Stomach (tissue), 9 donors: Measurements from ENCODE around the gene PRR15L. TPM values are rescaled to one million over a fixed set of nuclear protein-coding genes. Genes with fewer than 3 reads are reported as not detected.
"Not testable (repeated sequence)": the region's sequence is repeated elsewhere in the genome, so short reads cannot be mapped to it uniquely, and the experiment has no call there.

Experiments used
- DNase-seq, 2 donors: peaks; one replicate each; pipeline versions ENCODE4 v3.0.0 to v3.0.0-alpha.2; 2013 to 2019
- H3K27ac ChIP-seq, 5 donors: fragments of 200-600 bp in 4 of 5; sonication (generic) in 4 of 5; one replicate each; pipeline ENCODE4 v1.5.1; 2013 to 2019; ENCODE audit warnings: mild to moderate bottlenecking in 1 of 5, moderate library complexity in 1 of 5
- H3K27me3 ChIP-seq, 3 donors: fragments of 200-600 bp; sonication (generic); one replicate each; pipeline ENCODE4 v1.5.1; 2017 to 2019; ENCODE audit warnings: mixed run types in 1 of 3
- H3K36me3 ChIP-seq, 4 donors: fragments of 200-600 bp; sonication (generic); 1 replicate in 3 of 4; 2 replicates in 1 of 4; pipeline ENCODE4 v1.5.1; 2016 to 2019
- H3K4me1 ChIP-seq, 4 donors: fragments of 200-600 bp; sonication (generic); one replicate each; pipeline ENCODE4 v1.5.1; 2016 to 2019
- H3K4me3 ChIP-seq, 4 donors: fragments of 200-600 bp; sonication (generic) in 3 of 4; one replicate each; pipeline ENCODE4 v1.5.1; 2016 to 2019; ENCODE audit warnings: mild to moderate bottlenecking in 1 of 4
- H3K9me3 ChIP-seq, 4 donors: fragments of 200-600 bp; sonication (generic); one replicate each; pipeline ENCODE4 v1.5.1; 2016 to 2019
- EP300 ChIP-seq: sonication (generic); formaldehyde crosslinking; IDR thresholded peaks from one replicate; pipeline ENCODE4 v1.6.1; 2017; ENCODE audit warnings: antibody characterized with exemption
- POLR2A ChIP-seq, 4 donors: fragments of 450-650 bp; IDR thresholded peaks; one replicate each; pipeline ENCODE4 v1.6.1; 2016; ENCODE audit warnings: antibody characterized with exemption in 4 of 4, control low read depth in 2 of 4, mild to moderate bottlenecking in 1 of 4, moderate library complexity in 1 of 4
- POLR2AphosphoS5 ChIP-seq, 3 donors: sonication (generic); formaldehyde crosslinking; IDR thresholded peaks; one replicate each; pipeline ENCODE4 v1.6.1; 2016; ENCODE audit warnings: antibody characterized with exemption in 3 of 3
- WGBS, 5 donors: extraction: QIAGEN DNeasy Blood & Tissue Kit in 3 of 5; methylation state at CpG; one replicate each; pipeline versions ENCODE4 v1.1.5 to v1.1.7; 2013 to 2018; 5-methylcytosine and 5-hydroxymethylcytosine counted together
- intact Hi-C: fragments of 100-400 bp; cut with DNase I; formaldehyde crosslinking; loops from one replicate; pipeline ENCODE4 v1.15.1; 2023; ENCODE audit warnings: low total_unique reads
- polyA plus RNA-seq, 3 donors: library from polyadenylated mRNA; stranded (reverse); fragments of 200-250 nt; gene quantifications; one replicate each; pipeline ENCODE4 v1.2.3, GENCODE V29; 2013
- total RNA-seq, 5 donors: library from RNA; depleted of rRNA; stranded (reverse); fragments of >200 nt; gene quantifications; one replicate each; pipeline versions ENCODE4 v1.1.0 to v1.2.3, GENCODE V29; 2014 to 2016
- TF ChIP-seq, protein P1 (sequence below), 7 experiments: fragments of 450-650 bp in 4 of 7; fragments of 200-600 bp in 3 of 7; sonication (generic) in 3 of 7; IDR thresholded peaks; one replicate each; pipeline ENCODE4 v1.5.1; 2016 to 2019; ENCODE audit warnings: antibody characterized with exemption in 7 of 7, control low read depth in 2 of 7, mild to moderate bottlenecking in 1 of 7
- donor health status: healthy with polysubstance abuse.
- donor health status: Bipolar disorder and iron deficiency.
- donor health status: healthy.

The PRR15L gene
- total and polyA plus RNA-seq, 8 donors: 23.9 to 102 (median 74.7) TPM

DNA sequence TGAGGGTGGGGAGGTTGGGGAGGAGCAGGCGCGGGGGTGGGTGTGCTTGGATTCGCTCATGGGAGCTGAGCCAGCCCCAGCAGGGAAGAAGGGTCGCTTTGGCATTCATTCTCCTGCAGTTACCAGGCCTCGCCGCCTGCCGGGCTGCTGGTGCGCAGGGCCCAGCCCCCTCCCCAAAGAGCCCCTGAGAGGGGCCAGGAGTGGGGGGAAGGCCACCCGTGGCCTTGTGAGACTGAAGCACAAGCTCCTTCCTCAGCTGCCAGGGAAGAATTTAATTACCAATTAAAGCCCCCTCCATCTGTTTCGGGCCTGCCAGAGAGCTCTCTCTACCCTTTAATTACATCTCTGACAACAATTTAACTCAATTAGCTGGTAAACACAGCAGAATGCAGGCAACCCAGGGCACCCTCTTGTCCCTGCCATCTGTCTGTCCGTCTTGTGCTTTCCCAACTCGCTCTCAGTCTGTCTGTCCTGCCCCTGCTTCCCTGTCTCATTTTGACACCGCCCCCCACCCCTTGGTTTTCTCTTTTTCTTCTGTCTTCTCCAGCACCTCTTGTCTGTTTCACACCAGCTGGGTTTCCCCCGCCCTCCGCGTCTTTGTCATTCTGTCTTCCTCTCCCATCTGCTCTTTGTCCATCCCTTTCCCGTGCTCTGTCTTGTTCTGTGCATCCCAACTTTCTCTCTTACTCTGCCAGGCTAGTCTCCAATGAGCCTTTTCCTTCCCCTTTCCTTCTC is 45.9 kb upstream of the PRR15L start:
- Histone ChIP-seq H3K4me3 (no peak overlapping the region), H3K9me3 (no peaks in the 10 kb centered on the region), H3K27ac (peak overlapping the region in 1 of 5 donors; percentile 75), H3K27me3 (no peaks in the 10 kb centered on the region), H3K4me1 (peaks cover 0 to 23% (median 11%) of the 10 kb centered on the region in 4 donors), H3K36me3 (no peaks in the 10 kb centered on the region)
- no peak for TF ChIP-seq POLR2A (IDR thresholded peaks at IDR 0.05)
- TF ChIP-seq, protein P1, sequence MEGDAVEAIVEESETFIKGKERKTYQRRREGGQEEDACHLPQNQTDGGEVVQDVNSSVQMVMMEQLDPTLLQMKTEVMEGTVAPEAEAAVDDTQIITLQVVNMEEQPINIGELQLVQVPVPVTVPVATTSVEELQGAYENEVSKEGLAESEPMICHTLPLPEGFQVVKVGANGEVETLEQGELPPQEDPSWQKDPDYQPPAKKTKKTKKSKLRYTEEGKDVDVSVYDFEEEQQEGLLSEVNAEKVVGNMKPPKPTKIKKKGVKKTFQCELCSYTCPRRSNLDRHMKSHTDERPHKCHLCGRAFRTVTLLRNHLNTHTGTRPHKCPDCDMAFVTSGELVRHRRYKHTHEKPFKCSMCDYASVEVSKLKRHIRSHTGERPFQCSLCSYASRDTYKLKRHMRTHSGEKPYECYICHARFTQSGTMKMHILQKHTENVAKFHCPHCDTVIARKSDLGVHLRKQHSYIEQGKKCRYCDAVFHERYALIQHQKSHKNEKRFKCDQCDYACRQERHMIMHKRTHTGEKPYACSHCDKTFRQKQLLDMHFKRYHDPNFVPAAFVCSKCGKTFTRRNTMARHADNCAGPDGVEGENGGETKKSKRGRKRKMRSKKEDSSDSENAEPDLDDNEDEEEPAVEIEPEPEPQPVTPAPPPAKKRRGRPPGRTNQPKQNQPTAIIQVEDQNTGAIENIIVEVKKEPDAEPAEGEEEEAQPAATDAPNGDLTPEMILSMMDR (IDR thresholded peaks at IDR 0.05): no peak
- TF ChIP-seq POLR2AphosphoS5 (IDR thresholded peaks at IDR 0.05): no peak
- TF ChIP-seq EP300: no peak
- peak in 1 of 2 donors; percentile 79 for DNase-seq
- WGBS, 5 donors: 76 to 90% (median 84%) methylated on average over 17 of the region's 17 CpGs
- intact Hi-C loops: no loop called here

DNA sequence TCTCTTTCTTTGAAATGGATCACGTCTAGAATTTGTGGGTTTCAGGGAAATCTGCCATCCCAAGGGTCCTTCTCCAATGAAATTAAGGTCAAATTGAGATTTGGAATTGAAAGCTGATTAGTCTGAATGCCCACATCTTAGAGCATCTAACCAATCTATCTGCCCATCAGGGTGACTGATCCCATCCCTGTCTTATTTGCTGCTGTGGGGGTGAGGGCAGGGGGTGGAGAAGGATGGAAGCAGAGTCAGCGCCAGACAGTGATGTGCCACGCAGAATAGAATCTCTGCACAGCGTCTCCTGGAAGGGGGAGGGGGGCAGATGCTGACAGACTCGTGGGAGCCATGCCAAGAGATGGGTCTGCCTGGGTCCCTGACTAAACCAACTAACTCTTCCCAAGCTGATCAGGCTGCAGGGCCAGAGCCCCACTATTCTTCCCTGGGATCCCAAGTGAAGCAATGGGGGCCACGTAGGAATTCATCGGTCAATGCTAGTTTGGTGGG is 45.3 kb upstream of the PRR15L start:
- 64 to 73% (median 70%) methylated on average over 7 of the region's 7 CpGs for WGBS, 5 donors
- Histone ChIP-seq H3K27me3 (no peaks in the 10 kb centered on the region), H3K27ac (peak overlapping the region in 3 of 5 donors; percentile 26 to 75 (median 64))

DNA sequence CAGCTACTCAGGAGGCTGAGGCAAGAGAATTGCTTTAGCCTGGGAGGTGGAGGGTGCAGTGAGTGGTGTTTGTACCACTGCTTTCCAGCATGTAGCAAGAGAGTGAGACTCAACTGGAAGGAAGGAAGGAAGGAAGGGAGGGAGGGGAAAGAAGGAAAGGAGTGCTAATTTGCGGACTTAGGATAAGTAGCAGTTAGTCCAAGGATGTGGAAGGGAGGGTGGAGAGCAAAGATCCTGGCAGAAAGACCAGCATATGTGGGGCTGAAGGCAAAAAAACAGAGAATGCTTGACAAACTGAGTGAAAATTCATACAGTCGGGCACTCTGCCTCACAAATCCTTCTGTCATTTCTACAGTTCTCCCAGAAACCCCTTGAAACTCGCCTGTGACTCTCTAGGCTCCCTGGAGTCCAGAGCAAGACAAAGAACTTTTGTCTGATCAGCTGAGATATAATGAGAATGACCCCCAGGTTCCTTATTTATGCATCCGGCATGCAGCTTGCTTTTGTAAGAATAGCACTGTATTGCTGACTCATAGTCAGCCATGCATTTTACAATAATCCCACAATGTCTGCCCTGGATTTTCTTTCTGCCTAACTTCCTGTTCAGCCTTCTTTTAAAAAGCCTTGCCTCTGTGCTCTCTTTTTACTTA is 44.7 kb upstream of the PRR15L start:
- peak overlapping the region in 4 of 5 donors; percentile 26 to 75 (median 60) for H3K27ac ChIP-seq
- no peaks in the 10 kb centered on the region for H3K36me3 ChIP-seq
- no peaks in the 10 kb centered on the region for H3K9me3 ChIP-seq
- H3K27me3 ChIP-seq: no peaks in the 10 kb centered on the region
- WGBS, 5 donors: 33 to 47% (median 38%) methylated on average over 4 of the region's 4 CpGs
- peak in 1 of 2 donors; percentile 81 for DNase-seq
- no peak overlapping the region for H3K4me3 ChIP-seq
- peaks cover 0 to 23% (median 11%) of the 10 kb centered on the region in 4 donors for H3K4me1 ChIP-seq
- intact Hi-C loops: no loop called here
- TF ChIP-seq, protein P1 (IDR thresholded peaks at IDR 0.05): no peak
- peak in 1 of 3 donors; percentile 54 for TF ChIP-seq POLR2AphosphoS5 (IDR thresholded peaks at IDR 0.05)
- no peak for TF ChIP-seq EP300

More for the DNA sequence above, 45.3 kb upstream of the PRR15L start:
- Histone ChIP-seq H3K9me3 (no peaks in the 10 kb centered on the region), H3K4me3 (no peak overlapping the region), H3K4me1 (peaks cover 0 to 23% (median 11%) of the 10 kb centered on the region in 4 donors), H3K36me3 (no peaks in the 10 kb centered on the region)
- peak in 1 of 2 donors; percentile 67 for DNase-seq
- intact Hi-C loops: no loop called here
- TF ChIP-seq EP300 (no peak), POLR2A (IDR thresholded peaks at IDR 0.05) (no peak)

DNA sequence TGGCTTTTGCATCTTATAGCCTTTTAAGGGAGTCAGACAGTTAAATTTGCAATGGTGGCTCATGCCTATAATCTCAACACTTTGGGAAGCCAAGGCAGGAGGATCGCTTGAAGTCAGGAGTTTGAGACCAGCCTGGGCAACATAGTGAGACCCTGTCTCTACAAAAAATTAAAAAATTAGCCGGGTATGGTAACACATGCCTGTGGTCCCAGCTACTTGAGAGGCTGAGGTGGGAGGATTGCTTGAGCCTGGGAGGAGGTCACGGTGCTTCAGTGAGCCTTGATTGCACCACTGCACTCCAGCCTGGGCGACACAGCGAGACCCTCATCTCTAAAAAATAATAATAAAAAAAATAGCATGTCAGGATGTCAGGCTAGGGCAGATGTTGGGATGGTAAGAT is 44.0 kb upstream of the PRR15L start:
- H3K4me3 ChIP-seq, H3K36me3 ChIP-seq, DNase-seq, H3K27me3 ChIP-seq, H3K9me3 ChIP-seq, intact Hi-C loops: not testable (repeated sequence)
- 95 to 99% (median 96%) methylated on average over 5 of the region's 5 CpGs for WGBS, 5 donors
- Histone ChIP-seq H3K4me1 (peaks cover 0 to 23% (median 11%) of the 10 kb centered on the region in 4 donors), H3K27ac (peak overlapping the region in 4 of 5 donors; percentile 26 to 75 (median 60))

DNA sequence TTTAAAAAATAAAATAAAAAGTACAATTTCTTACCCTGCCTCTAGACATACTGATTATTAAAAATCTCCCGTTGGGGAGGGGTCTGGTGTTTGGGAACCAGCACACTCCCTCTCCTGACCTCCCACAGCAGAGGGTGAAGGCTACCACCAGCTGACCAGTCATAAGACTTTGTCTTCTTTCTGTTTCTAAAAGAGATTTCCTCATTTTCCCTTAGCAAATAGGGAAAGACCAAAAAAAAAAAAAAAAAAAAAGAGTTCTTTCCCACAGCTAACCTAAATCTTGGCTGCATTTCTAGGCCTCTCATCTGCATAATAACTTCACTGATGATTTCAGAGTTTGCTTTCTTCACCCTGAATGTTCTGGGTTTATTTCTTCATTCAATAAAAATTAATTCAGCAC is 43.5 kb upstream of the PRR15L start:
- Histone ChIP-seq H3K9me3 (no peaks in the 10 kb centered on the region), H3K4me1 (peaks cover 0 to 23% (median 11%) of the 10 kb centered on the region in 4 donors), H3K4me3 (no peak overlapping the region), H3K27ac (peak overlapping the region in 2 of 5 donors; percentile 26 to 75), H3K27me3 (peaks cover 0 to 5% (median 0%) of the 10 kb centered on the region in 3 donors), H3K36me3 (no peaks in the 10 kb centered on the region)
- 79 to 94% (median 90%) methylated on average over 1 of the region's 1 CpG for WGBS, 5 donors
- intact Hi-C loops: no loop called here
- DNase-seq: no peak
- TF ChIP-seq, protein P1 (IDR thresholded peaks at IDR 0.05): no peak
- TF ChIP-seq POLR2AphosphoS5 (IDR thresholded peaks at IDR 0.05) (no peak), EP300 (no peak)
